Erythroblast (primary cell): Measurements from ENCODE around the gene PTCH2.

Experiments used
- GATA1 ChIP-seq: IDR thresholded peaks from 2 replicates; pipeline ENCODE4 v1.6.1; 2011; ENCODE audit warnings: low read depth, mild to moderate bottlenecking, control low read depth, low read length, moderate library complexity
- POLR2A ChIP-seq: IDR thresholded peaks from 2 replicates; pipeline ENCODE4 v1.6.1; 2011; ENCODE audit warnings: mild to moderate bottlenecking, low read length

- TF ChIP-seq POLR2A (no peak), GATA1 (no peak)
Observed at GRCh38 chr1:44885406-44885805, 42.4 kb upstream of the PTCH2 start.
